ENCODE measurements around the gene FARP1.

Gene FARP1

DNA sequence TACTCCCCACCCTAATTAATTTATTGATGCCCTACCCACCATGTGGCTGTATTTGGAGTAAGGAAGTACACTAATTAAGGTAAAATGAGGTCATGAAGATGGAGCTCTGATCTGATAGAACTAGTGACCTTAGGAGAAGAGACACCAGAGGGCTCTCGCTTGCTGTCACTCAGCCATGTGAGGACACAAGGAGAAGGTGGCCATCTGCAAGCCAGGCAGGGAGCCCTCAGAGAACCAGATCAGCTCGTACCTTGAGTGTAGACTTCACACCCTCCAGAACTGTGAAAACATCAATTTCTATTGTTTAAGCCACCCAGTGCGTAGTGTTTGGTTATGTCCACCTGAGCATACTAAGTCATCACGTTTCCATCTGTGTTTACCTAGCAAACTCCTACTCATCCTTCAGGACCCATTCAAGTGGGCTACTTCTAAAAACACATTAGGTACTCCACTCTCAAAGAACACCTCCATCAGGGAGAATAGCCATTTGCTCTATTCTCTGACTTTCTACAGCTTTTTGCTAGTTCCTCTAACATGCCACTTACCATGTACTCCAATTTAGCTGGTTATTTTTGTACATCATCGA is 191.8 kb downstream of the FARP1 start:
- TF ChIP-seq, protein P1, sequence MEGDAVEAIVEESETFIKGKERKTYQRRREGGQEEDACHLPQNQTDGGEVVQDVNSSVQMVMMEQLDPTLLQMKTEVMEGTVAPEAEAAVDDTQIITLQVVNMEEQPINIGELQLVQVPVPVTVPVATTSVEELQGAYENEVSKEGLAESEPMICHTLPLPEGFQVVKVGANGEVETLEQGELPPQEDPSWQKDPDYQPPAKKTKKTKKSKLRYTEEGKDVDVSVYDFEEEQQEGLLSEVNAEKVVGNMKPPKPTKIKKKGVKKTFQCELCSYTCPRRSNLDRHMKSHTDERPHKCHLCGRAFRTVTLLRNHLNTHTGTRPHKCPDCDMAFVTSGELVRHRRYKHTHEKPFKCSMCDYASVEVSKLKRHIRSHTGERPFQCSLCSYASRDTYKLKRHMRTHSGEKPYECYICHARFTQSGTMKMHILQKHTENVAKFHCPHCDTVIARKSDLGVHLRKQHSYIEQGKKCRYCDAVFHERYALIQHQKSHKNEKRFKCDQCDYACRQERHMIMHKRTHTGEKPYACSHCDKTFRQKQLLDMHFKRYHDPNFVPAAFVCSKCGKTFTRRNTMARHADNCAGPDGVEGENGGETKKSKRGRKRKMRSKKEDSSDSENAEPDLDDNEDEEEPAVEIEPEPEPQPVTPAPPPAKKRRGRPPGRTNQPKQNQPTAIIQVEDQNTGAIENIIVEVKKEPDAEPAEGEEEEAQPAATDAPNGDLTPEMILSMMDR (conservative IDR thresholded peaks at IDR 0.05; ENCODE audit: low read depth, low read length) = no peak
- Histone ChIP-seq H3K36me3 (ENCODE audit: insufficient read depth) (no peaks in the 10 kb centered on the region), H3K4me2 (no peak overlapping the region), H3K4me1 (ENCODE audit: low read depth, poor library complexity, severe bottlenecking) (no peaks in the 10 kb centered on the region), H4K20me1 (ENCODE audit: insufficient read depth) (no peaks in the 10 kb centered on the region), H2AFZ (ENCODE audit: low read depth) (no peak overlapping the region), H3K27me3 (ENCODE audit: insufficient read depth, low read depth) (no peaks in the 10 kb centered on the region), H3K9ac (no peak overlapping the region), H3K4me3 (IDR thresholded peaks at IDR 0.05; ENCODE audit: insufficient read depth, low read depth, low read length) (no peak overlapping the region), H3K27ac (no peak overlapping the region), H3K79me2 (ENCODE audit: insufficient read depth, low read depth) (no peaks in the 10 kb centered on the region)

DNA sequence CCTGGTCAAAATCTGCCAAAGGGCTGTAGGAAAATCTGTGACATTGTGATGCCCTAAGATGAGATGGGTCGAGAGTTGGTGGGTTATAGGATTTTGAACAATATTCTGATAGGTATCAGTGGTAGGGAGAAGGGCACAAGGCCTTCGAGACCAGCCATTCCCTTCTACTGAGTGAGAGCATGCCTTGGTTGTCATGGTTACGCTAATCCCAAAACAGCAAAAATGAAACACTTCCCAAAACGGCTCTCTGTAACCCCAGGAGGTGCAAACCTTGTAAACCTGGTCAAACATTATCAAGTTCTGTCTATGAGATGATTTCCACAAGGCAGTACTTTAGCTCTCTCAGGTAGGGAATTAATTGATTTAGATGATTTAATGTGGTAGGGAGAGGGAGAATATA is 192.8 kb downstream of the FARP1 start:
- no peaks in the 10 kb centered on the region for H3K27me3 ChIP-seq (ENCODE audit: insufficient read depth, low read depth)
- H2AFZ ChIP-seq (ENCODE audit: low read depth) = no peak overlapping the region
- H3K79me2 ChIP-seq (ENCODE audit: insufficient read depth, low read depth) = no peaks in the 10 kb centered on the region
- H3K4me3 ChIP-seq (IDR thresholded peaks at IDR 0.05; ENCODE audit: insufficient read depth, low read depth, low read length) = no peak overlapping the region
- no peaks in the 10 kb centered on the region for H4K20me1 ChIP-seq (ENCODE audit: insufficient read depth)
- no peak overlapping the region for H3K4me2 ChIP-seq
- H3K27ac ChIP-seq = no peak overlapping the region
- H3K36me3 ChIP-seq (ENCODE audit: insufficient read depth) = no peaks in the 10 kb centered on the region
- TF ChIP-seq, protein P1 (conservative IDR thresholded peaks at IDR 0.05; ENCODE audit: low read depth, low read length) = no peak
- H3K9ac ChIP-seq = no peak overlapping the region
- no peaks in the 10 kb centered on the region for H3K4me1 ChIP-seq (ENCODE audit: low read depth, poor library complexity, severe bottlenecking)

DNA sequence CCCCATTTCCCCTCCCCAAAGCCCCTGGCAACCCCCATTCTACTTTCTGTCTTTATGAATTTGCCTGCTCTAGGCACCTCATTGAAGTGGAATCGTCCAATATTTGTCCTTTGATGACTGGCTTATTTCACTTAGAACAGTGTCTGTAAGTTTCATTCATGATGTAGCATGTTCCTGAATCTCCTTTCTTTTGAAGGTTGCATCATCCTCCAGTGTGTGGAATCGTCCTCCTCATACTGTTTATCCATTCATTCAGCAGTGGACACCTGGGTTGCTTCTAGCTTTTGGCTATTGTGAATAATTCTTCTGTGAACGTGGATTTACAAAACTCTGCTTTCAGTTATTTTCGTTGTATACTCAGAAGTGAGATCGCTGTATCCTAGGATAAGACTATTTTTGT is 195.4 kb downstream of the FARP1 start:
- Histone ChIP-seq H3K27me3 (ENCODE audit: insufficient read depth, low read depth) (no peaks in the 10 kb centered on the region), H3K9ac (no peak overlapping the region), H3K27ac (no peak overlapping the region), H3K4me1 (ENCODE audit: low read depth, poor library complexity, severe bottlenecking) (no peaks in the 10 kb centered on the region), H3K4me2 (no peak overlapping the region), H3K36me3 (ENCODE audit: insufficient read depth) (no peaks in the 10 kb centered on the region), H3K79me2 (ENCODE audit: insufficient read depth, low read depth) (no peaks in the 10 kb centered on the region), H2AFZ (ENCODE audit: low read depth) (no peak overlapping the region), H4K20me1 (ENCODE audit: insufficient read depth) (no peaks in the 10 kb centered on the region), H3K4me3 (IDR thresholded peaks at IDR 0.05; ENCODE audit: insufficient read depth, low read depth, low read length) (no peak overlapping the region)
- TF ChIP-seq, protein P1 (conservative IDR thresholded peaks at IDR 0.05; ENCODE audit: low read depth, low read length) = no peak

DNA sequence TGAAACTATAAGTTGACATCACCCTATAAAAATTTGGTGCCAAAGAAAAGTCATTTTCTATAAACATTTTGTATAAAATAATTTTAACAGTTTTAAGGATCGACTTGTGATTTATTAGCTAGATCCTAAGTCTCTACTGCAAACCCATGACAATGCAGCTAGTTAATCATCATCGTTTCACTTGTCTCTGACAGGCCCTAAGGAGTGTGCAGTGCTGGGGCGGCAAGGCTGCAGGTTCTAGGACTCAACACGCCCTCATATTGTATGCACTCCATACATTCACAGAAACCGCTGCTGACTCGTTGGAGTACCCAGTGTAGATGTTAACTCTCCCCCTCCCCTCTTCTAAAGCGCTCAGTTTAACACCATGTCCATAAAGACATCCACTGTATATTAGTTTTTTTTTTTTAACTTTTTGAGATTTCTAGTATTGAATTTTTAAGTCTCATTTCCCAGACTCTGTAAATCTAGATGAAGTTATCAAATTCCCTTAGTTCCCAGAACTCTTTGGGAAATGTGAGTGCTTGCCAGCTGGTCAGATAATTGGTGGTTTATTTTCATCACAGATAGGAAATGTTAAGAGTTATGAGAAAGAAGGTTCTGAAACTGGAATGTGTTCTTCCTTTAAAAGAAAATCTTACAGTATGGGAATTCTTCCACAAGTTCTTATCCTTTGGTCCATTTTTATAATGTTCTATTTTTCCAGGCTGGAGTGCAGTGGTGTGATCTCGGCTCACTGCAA is 197.0 kb downstream of the FARP1 start:
- Histone ChIP-seq H3K79me2 (ENCODE audit: insufficient read depth, low read depth) (no peaks in the 10 kb centered on the region), H3K36me3 (ENCODE audit: insufficient read depth) (no peaks in the 10 kb centered on the region), H3K4me3 (IDR thresholded peaks at IDR 0.05; ENCODE audit: insufficient read depth, low read depth, low read length) (no peak overlapping the region), H3K27me3 (ENCODE audit: insufficient read depth, low read depth) (no peaks in the 10 kb centered on the region), H2AFZ (ENCODE audit: low read depth) (no peak overlapping the region), H3K27ac (no peak overlapping the region), H4K20me1 (ENCODE audit: insufficient read depth) (no peaks in the 10 kb centered on the region), H3K9ac (no peak overlapping the region), H3K4me2 (no peak overlapping the region), H3K4me1 (ENCODE audit: low read depth, poor library complexity, severe bottlenecking) (no peaks in the 10 kb centered on the region)
- TF ChIP-seq, protein P1 (conservative IDR thresholded peaks at IDR 0.05; ENCODE audit: low read depth, low read length) = no peak
